Vagina (tissue), 2 donors: ENCODE data around the gene KBTBD12. TPM values are rescaled to one million over a fixed set of nuclear protein-coding genes. Genes with fewer than 3 reads are reported as not detected.

Experiments
- DNase-seq, 2 donors: peaks; one replicate each; pipeline ENCODE4 v3.0.0-alpha.2; 2017; ENCODE audit errors: extremely low spot score in 2 of 2
- H3K27ac ChIP-seq: fragments of 200-600 bp; sonication (generic); one replicate; pipeline ENCODE4 v1.5.1; 2019
- H3K27me3 ChIP-seq: fragments of 200-600 bp; sonication (generic); one replicate; pipeline ENCODE4 v1.5.1; 2019
- H3K36me3 ChIP-seq, 2 donors: fragments of 200-600 bp; sonication (generic); one replicate each; pipeline ENCODE4 v1.5.1; 2017 to 2019
- H3K4me1 ChIP-seq: fragments of 200-600 bp; sonication (generic); one replicate; pipeline ENCODE4 v1.5.1; 2019
- H3K4me3 ChIP-seq, 2 donors: fragments of 200-600 bp; sonication (generic); 1 replicate in 1 of 2; 2 replicates in 1 of 2; pipeline ENCODE4 v1.5.1; 2016 to 2019
- H3K9me3 ChIP-seq: fragments of 200-600 bp; sonication (generic); one replicate; pipeline ENCODE4 v1.5.1; 2019
- CTCF ChIP-seq, 3 experiments: fragments of 450-650 bp in 2 of 3; fragments of 200-600 bp in 1 of 3; sonication (generic) in 1 of 3; IDR thresholded peaks; one replicate each; pipeline ENCODE4 v1.5.1; 2017 to 2019; ENCODE audit warnings: antibody characterized with exemption in 3 of 3, mild to moderate bottlenecking in 2 of 3, moderate library complexity in 2 of 3
- POLR2A ChIP-seq, 2 donors: fragments of 450-650 bp; IDR thresholded peaks; one replicate each; pipeline ENCODE4 v1.6.1; 2017; ENCODE audit warnings: antibody characterized with exemption in 2 of 2, mild to moderate bottlenecking in 2 of 2, moderate library complexity in 2 of 2
- POLR2AphosphoS5 ChIP-seq, 2 donors: sonication (generic); formaldehyde crosslinking; IDR thresholded peaks; one replicate each; pipeline ENCODE4 v1.9.0; 2017; ENCODE audit warnings: antibody characterized with exemption in 2 of 2, mild to moderate bottlenecking in 2 of 2, low read depth in 1 of 2; ENCODE audit not compliant: insufficient read depth in 1 of 2
- intact Hi-C: fragments of 100-400 bp; cut with DNase I; formaldehyde crosslinking; loops from one replicate; pipeline ENCODE4 v1.15.1; 2023
- total RNA-seq: library from RNA; depleted of rRNA; stranded (reverse); fragments of >200 nt; gene quantifications from one replicate; pipeline ENCODE4 v1.2.3, GENCODE V29; 2016

The KBTBD12 gene
- total RNA-seq, 1 donor from 2014 or later = not detected

DNA sequence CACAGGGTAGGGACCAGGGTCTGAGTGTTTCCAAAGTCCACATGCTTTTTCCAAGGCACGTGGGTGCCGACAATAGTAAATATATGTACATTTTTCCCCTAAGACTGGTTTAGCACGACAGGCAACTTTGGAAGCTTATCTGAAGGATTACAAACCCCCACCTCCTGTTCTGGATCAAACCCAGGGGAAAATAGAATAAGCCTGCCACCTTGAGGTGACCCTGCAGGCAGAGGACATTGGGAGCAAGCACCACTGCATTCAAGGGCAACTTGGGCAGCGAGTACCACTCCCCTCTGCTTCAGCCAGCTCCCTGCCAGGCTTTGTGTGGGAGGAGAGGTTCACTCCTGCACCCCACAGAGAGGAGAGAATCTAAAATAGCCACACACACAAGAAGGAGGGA, 44.8 kb downstream of the KBTBD12 start:
- Histone ChIP-seq H3K27ac (no peak overlapping the region), H3K4me1 (no peaks in the 10 kb centered on the region), H3K36me3 (no peaks in the 10 kb centered on the region), H3K27me3 (no peaks in the 10 kb centered on the region), H3K4me3 (no peak overlapping the region), H3K9me3 (no peaks in the 10 kb centered on the region)
- intact Hi-C loops = no loop called here
- TF ChIP-seq POLR2AphosphoS5 (IDR thresholded peaks at IDR 0.05; ENCODE audit: insufficient read depth in 1 of 2, low read depth in 1 of 2) = no peak
- no peak for TF ChIP-seq POLR2A (IDR thresholded peaks at IDR 0.05)
- peak in 1 of 3 experiments; percentile 9 for TF ChIP-seq CTCF (IDR thresholded peaks at IDR 0.05)
- DNase-seq = no peak

DNA sequence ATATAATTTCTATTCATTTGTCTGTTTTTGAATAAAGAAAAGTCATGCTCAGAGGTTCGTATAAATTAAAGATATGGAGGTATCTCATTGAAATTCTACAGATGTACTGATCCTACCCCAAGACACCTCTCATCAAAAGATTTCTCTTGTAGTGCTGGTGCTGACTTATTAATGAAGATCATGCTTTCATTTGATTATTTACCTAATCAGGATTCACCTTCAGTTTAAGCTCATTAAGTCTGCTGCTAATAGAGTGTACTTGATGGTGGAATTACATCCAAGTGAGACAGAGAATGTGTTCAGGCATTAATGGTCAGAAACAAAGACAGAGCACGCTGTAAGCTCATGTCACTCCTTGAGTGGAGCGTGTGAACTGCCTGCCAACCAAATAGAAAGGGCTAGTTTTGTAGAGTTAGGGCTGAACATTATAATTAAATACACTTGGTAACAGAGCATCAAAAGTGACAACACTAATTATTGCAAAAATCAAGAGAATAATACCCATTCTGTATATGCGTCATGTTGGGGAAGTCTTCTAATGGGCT, 45.5 kb downstream of the KBTBD12 start:
- intact Hi-C loops = no loop called here
- Histone ChIP-seq H3K27me3 (no peaks in the 10 kb centered on the region), H3K9me3 (no peaks in the 10 kb centered on the region), H3K27ac (no peak overlapping the region), H3K4me1 (no peaks in the 10 kb centered on the region), H3K36me3 (no peaks in the 10 kb centered on the region), H3K4me3 (no peak overlapping the region)
- no peak for DNase-seq
- TF ChIP-seq POLR2AphosphoS5 (IDR thresholded peaks at IDR 0.05; ENCODE audit: insufficient read depth in 1 of 2, low read depth in 1 of 2) (no peak), CTCF (IDR thresholded peaks at IDR 0.05) (no peak), POLR2A (IDR thresholded peaks at IDR 0.05) (no peak)

DNA sequence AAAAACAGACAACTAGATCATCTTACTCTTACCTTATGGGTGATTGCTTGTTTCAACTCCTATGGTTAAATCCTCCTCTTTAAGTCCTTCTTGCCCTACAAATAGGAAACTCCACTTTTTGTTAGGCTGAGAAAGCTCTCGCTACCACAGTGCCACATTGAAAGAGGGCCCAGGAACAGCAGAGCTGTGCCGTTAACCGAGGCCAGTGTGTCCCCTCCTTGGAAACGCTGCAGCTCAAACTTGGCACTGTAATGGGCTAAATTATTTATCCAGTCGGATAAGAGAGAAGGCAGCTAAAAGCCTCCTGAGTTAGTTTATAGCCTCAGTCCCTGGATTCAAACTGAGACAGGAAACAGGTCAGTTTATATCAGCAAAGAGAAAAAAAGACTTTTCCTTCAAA, 46.1 kb downstream of the KBTBD12 start:
- Histone ChIP-seq H3K4me3 (no peak overlapping the region), H3K4me1 (no peaks in the 10 kb centered on the region), H3K36me3 (no peaks in the 10 kb centered on the region), H3K27me3 (no peaks in the 10 kb centered on the region), H3K9me3 (no peaks in the 10 kb centered on the region), H3K27ac (no peak overlapping the region)
- intact Hi-C loops = no loop called here
- TF ChIP-seq POLR2AphosphoS5 (IDR thresholded peaks at IDR 0.05; ENCODE audit: insufficient read depth in 1 of 2, low read depth in 1 of 2) = no peak
- no peak for TF ChIP-seq CTCF (IDR thresholded peaks at IDR 0.05)
- no peak for TF ChIP-seq POLR2A (IDR thresholded peaks at IDR 0.05)
- no peak for DNase-seq

GRCh38 chr3:127961963-127962362, 46.9 kb downstream of the KBTBD12 start:
- Histone ChIP-seq H3K27ac (no peak overlapping the region), H3K4me3 (no peak overlapping the region), H3K9me3 (no peaks in the 10 kb centered on the region), H3K36me3 (no peaks in the 10 kb centered on the region), H3K27me3 (no peaks in the 10 kb centered on the region), H3K4me1 (no peaks in the 10 kb centered on the region)
- DNase-seq = no peak
- intact Hi-C loops = no loop called here
- TF ChIP-seq POLR2A (IDR thresholded peaks at IDR 0.05) = no peak
- peak in 1 of 2 donors; percentile 29 for TF ChIP-seq POLR2AphosphoS5 (IDR thresholded peaks at IDR 0.05; ENCODE audit: insufficient read depth in 1 of 2, low read depth in 1 of 2)

DNA sequence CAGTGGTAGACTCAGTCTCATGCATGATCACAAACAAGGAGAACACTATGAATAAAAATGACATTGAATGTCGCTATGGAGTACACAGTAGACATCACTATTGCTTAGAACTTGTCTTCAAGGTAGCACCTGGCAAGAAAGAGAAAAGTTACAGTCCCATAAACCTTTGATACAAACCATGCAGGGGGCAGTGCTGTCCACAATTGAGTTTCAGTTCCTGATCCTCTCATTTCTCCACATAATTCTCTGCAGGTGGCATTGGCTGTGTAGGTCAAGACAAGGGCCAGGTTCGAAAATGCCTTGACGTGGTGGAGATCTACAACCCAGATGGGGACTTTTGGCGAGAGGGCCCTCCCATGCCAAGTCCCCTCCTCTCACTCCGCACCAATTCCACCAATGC, 47.9 kb downstream of the KBTBD12 start:
- H3K9me3 ChIP-seq = no peaks in the 10 kb centered on the region
- no peak for TF ChIP-seq POLR2A (IDR thresholded peaks at IDR 0.05)
- TF ChIP-seq CTCF (IDR thresholded peaks at IDR 0.05) = no peak
- TF ChIP-seq POLR2AphosphoS5 (IDR thresholded peaks at IDR 0.05; ENCODE audit: insufficient read depth in 1 of 2, low read depth in 1 of 2) = no peak
- H3K4me3 ChIP-seq = no peak overlapping the region
- no peaks in the 10 kb centered on the region for H3K27me3 ChIP-seq
- DNase-seq = no peak
- no peak overlapping the region for H3K27ac ChIP-seq
- no peaks in the 10 kb centered on the region for H3K4me1 ChIP-seq
- no peaks in the 10 kb centered on the region for H3K36me3 ChIP-seq
- intact Hi-C loops = no loop called here
